ENCODE results near the gene CACNG5.

The CACNG5 gene

GRCh38 chr17:66932311-66932710 lies 97.4 kb downstream of the CACNG5 start:
- no peak for TF ChIP-seq SIN3A (IDR thresholded peaks at IDR 0.05; ENCODE audit: borderline replicate concordance, insufficient read depth, low read length)
- no peak for TF ChIP-seq REST (IDR thresholded peaks at IDR 0.05; ENCODE audit: insufficient read depth in 1 of 2, low read depth in 2 of 2, low read length in 2 of 2)
- TF ChIP-seq TAF1 (IDR thresholded peaks at IDR 0.05; ENCODE audit: borderline replicate concordance, insufficient read depth, low read length), result no peak
- TF ChIP-seq POLR2AphosphoS5 (IDR thresholded peaks at IDR 0.05; ENCODE audit: low read depth, low read length), result no peak
- no peak for TF ChIP-seq FOXP2 (optimal IDR thresholded peaks at IDR 0.05; ENCODE audit: borderline replicate concordance, extremely low read depth, extremely low read length, insufficient read depth)

GRCh38 chr17:66934040-66934439 lies 99.1 kb downstream of the CACNG5 start:
- TF ChIP-seq REST (IDR thresholded peaks at IDR 0.05; ENCODE audit: insufficient read depth in 1 of 2, low read depth in 2 of 2, low read length in 2 of 2) (no peak), TAF1 (IDR thresholded peaks at IDR 0.05; ENCODE audit: borderline replicate concordance, insufficient read depth, low read length) (no peak), FOXP2 (optimal IDR thresholded peaks at IDR 0.05; ENCODE audit: borderline replicate concordance, extremely low read depth, extremely low read length, insufficient read depth) (peak; percentile 40)
